ENCODE measurements around the gene HCRT. TPM values are rescaled to one million over a fixed set of nuclear protein-coding genes. Genes with fewer than 3 reads are reported as not detected.

HCRT gene
- total RNA-seq, 1 donor from 2014 or later: 0.47 TPM

- no peak for TF ChIP-seq CTCF (conservative IDR thresholded peaks at IDR 0.05)
- Mint-ChIP-seq H3K4me1 (no peaks in the 10 kb centered on the region), H3K27ac (ENCODE audit: unreplicated experiment) (no peak overlapping the region), H3K27me3 (ENCODE audit: low read depth) (peaks cover 65% of the 10 kb centered on the region), H3K36me3 (ENCODE audit: low read depth) (no peaks in the 10 kb centered on the region), H3K9me3 (no peaks in the 10 kb centered on the region), H3K4me3 (no peak overlapping the region)
- no peak for DNase-seq (ENCODE audit: low read depth, low spot score)
Observed at GRCh38 chr17:42174126-42174783, 11.0 kb downstream of the HCRT start.

DNA sequence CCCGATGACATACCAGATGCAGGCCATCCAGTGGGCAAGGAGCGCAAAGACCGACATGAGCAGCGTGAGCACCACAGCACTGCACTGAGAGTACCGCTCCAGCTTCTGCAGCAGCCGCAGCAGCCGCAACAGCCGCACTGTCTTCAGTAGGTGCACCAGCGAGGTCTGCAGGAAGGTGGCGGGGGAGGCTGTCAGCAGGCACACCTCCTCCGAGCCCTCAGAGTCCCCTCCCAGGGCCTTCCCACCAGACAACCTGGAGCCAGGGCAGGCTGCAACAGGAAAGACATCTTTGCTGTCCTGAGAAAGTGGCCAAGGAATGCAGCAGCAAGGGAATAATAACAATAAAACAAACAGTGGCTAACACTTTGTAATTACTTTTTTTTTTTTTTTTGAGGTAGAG is 13.4 kb downstream of the HCRT start:
- Mint-ChIP-seq H3K9me3 (no peaks in the 10 kb centered on the region), H3K27ac (ENCODE audit: unreplicated experiment) (no peak overlapping the region), H3K4me3 (no peak overlapping the region), H3K36me3 (ENCODE audit: low read depth) (no peaks in the 10 kb centered on the region), H3K4me1 (no peaks in the 10 kb centered on the region), H3K27me3 (ENCODE audit: low read depth) (peaks cover 44% of the 10 kb centered on the region)
- TF ChIP-seq CTCF (conservative IDR thresholded peaks at IDR 0.05): no peak
- no peak for DNase-seq (ENCODE audit: low read depth, low spot score)

DNA sequence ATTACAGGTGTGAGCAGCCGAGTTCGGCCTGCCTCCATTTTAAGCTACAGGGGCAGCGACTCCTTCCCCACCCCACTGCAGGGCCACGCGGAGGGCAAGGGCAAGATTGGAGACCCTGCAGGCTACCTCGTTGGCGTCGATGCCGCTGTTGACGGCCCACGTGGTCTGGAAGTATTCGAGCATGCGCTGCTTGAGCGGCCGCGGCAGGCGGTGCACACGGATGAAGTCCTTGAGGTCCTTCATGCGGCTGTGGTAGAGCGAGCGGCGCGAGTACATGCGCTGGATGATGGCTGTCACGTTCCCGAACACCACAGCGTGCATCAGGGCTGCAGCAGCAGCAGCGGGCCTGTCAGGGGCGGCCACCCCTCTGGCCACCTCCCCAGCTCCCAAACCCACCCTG is 15.9 kb downstream of the HCRT start:
- no peak overlapping the region for H3K4me3 Mint-ChIP-seq
- H3K4me1 Mint-ChIP-seq: peaks cover 5% of the 10 kb centered on the region
- H3K27ac Mint-ChIP-seq (ENCODE audit: unreplicated experiment): no peak overlapping the region
- no peaks in the 10 kb centered on the region for H3K9me3 Mint-ChIP-seq
- no peak for DNase-seq (ENCODE audit: low read depth, low spot score)
- no peaks in the 10 kb centered on the region for H3K36me3 Mint-ChIP-seq (ENCODE audit: low read depth)
- TF ChIP-seq CTCF (conservative IDR thresholded peaks at IDR 0.05): no peak
- H3K27me3 Mint-ChIP-seq (ENCODE audit: low read depth): peaks cover 30% of the 10 kb centered on the region

DNA sequence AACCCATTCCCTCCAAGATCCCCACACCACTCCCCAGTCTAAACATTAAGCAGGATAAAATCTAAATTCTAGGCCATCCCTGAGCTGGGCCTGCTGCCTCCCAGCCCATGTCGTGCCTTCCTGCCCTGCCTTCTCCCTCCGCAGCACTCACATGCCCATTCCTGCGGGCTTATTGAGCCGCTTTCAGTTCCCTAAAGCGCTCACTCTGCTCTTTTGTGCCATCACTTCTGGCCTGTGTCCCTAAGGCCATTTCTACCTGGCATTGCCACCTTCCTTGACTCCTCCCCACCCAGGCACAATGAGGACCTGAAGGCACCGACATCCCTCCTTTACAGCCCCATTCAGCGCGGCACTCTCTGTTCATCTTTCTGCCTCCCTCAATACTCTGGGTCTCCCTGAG is 17.4 kb downstream of the HCRT start:
- no peak overlapping the region for H3K27ac Mint-ChIP-seq (ENCODE audit: unreplicated experiment)
- no peak for DNase-seq (ENCODE audit: low read depth, low spot score)
- H3K4me3 Mint-ChIP-seq: no peak overlapping the region
- no peak for TF ChIP-seq CTCF (conservative IDR thresholded peaks at IDR 0.05)
- peaks cover 22% of the 10 kb centered on the region for H3K27me3 Mint-ChIP-seq (ENCODE audit: low read depth)
- no peaks in the 10 kb centered on the region for H3K36me3 Mint-ChIP-seq (ENCODE audit: low read depth)
- H3K4me1 Mint-ChIP-seq: peaks cover 9% of the 10 kb centered on the region
- no peaks in the 10 kb centered on the region for H3K9me3 Mint-ChIP-seq

DNA sequence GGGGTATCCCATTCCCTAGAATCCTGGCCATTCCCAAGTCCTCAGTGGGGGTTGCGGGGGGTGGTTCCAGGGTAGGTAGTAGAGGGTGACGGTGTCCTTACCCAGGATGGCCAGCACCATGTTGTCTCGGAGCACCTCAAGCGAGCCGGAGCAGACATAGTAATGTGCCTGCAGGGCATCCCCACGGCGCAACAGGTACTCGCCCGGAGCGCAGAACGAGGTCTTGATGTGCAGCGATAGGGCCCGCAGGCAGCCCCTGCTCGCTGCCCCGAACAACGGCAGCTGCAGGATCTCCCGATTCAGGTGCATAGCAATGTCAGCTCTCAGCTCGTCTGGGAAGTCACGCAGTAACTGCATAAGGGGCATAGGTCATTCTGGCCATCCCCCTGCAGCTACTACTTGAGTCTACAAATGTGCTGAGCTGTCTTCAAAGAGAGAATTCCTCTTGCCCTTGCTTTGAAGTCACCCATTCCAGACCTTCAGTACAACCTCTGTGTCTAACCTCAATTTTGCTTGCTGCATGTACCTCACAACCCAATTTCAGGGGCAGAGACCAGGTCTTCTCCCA is 19.0 kb downstream of the HCRT start:
- no peak for TF ChIP-seq CTCF (conservative IDR thresholded peaks at IDR 0.05)
- peaks cover 9% of the 10 kb centered on the region for H3K4me1 Mint-ChIP-seq
- H3K9me3 Mint-ChIP-seq: no peaks in the 10 kb centered on the region
- no peak overlapping the region for H3K27ac Mint-ChIP-seq (ENCODE audit: unreplicated experiment)
- H3K4me3 Mint-ChIP-seq: no peak overlapping the region
- no peaks in the 10 kb centered on the region for H3K36me3 Mint-ChIP-seq (ENCODE audit: low read depth)
- H3K27me3 Mint-ChIP-seq (ENCODE audit: low read depth): peaks cover 11% of the 10 kb centered on the region
- DNase-seq (ENCODE audit: low read depth, low spot score): no peak
